GM19452 (cell line): Measurements from ENCODE around the gene KCNMA1.

ENCODE experiments used
- ATAC-seq: cut with Tn5 transposase; IDR thresholded peaks from one replicate; pipeline ENCODE4 v1.9.1; 2021; ENCODE audit not compliant: unreplicated experiment

The KCNMA1 gene

DNA sequence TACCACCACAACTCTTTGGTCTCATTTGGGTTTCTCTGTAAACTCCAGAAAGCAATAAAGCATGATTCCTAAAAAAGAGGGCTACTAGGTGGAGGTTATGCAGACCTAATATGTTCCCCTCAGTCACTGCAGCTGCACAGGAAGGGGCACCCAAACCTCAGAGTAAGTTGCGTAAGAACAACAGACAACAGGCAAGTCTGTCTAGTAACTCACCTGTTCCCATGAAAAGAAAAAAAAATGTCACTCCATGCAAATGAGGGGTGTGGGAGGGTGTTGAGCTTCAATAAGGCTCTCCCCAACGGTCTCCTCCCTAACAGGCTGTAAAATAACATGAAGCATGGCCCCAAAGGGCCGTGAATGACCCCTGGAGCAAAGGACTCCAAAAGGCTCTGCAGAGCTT, 461.4 kb downstream of the KCNMA1 start:
- ATAC-seq: no peak

DNA sequence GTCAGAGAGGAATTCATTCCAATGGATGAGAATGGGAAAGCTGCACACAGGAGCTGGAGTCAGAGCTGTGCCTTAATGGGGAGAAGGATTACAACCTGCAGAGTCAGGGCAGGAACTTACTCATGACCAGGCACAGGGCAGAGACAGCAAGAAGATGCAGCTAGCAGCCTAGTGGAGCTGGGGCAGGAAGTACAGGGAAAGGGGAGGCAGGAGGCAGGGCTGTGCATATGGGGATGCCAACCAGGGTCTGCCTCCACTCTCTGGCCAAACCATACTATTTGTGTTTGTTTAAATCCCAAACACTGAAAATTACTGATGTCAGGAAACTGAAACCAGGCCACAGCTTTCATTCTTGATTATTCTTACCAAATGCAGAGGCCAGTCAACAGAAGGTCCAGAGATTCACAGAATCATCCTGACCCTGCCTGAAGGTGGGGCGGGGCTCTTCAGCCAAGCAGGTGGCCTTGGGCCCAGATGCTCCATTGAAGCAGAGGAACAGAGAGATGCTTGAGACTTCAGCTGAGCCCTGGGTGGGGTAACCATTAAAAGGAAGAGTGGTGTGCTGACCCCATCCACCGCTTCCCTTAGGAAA, 461.9 kb downstream of the KCNMA1 start:
- no peak for ATAC-seq

DNA sequence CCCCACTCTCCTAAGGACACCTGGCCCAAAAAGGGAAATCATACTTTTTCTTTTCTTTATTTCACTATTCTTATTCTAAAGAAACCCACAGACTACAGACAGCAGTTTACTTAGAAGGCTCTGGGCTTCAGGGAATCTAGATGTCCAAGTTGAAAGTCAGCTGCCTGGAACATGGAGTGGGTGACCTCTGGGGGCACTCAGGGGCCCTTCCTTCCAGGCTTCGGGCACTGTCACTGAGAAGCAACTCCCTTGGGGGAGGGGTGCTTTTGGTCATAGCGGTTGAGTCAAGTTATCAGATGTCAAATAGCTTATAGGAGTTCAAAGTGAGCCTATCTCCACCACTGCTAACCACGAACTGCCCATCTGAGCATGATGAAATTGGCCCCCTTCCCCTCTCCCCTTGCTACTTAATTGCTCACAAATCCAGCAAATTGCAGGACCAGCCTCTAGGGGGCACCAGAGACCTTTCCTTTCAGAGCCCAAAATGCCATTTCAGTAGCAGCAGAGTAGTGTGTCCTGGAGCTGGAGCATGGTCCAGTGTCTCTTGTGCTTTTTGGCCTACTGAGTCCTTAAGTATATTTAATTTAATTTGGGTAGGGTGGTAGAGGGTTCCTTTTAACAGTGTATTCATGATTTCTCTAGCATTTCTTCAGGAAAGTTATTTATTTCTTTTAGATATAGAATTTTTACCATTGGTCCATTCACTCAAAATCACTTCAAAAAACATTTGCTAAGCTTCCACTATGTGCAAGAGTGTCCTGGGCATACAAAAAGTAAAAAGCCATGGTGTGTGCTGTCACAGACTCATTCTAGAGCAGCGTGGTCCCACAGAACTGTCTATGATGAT, 463.8 kb downstream of the KCNMA1 start:
- peak; percentile 78 for ATAC-seq

DNA sequence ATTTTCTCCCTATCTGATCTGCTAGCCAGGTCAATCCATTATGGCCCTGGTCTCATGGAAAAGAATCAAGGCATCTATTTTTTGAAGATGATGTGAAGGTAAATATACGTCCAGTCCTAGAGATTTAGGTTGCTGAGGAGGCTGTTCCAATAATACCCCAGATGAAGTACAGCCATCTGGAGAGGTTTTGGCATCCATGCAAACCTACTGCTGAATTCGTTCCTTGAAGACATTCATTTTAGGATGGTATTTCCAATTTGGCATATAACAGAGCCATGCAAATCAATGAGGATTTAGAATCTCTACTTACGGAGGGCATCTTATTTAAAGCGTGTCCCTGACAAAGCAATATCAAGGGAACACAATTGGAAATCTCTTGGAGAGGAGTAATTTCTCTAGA, 465.5 kb downstream of the KCNMA1 start:
- no peak for ATAC-seq

DNA sequence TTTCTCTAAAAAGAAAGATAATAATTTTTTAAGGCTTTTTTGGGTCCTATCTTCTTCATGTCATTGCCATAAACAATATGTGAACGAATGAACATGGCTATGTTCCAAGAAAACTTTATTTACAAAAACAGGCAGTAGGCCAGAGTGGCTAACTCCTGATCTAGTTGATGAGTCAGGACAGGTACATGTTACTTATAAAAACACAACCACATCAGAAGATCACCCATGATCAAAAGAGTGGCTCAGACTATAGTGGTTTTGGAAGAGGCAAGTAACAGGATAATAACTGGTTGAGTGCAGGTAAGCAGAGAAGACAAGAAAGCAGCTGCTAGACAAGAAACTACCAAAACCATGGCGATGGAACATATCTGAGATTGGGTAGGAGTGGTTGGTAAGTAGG, 468.7 kb downstream of the KCNMA1 start:
- ATAC-seq: no peak

DNA sequence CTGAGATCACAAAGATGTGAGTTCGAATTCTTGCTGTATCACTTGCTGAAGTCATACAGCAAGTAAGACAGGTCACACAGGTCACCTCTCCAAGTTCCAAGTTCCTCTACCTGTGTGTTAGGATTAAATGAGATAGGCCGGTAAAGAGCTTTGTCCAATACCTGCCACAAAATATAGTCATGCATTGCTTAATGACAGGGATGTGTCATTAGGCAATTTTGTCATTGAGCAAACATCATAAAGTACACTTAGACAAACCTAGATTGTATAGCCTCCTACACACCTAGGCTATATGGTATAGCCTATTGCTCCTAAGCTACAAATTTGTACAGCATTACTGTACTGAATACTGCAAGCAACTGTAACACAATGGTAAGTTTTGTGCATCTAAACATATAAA, 469.4 kb downstream of the KCNMA1 start:
- ATAC-seq: no peak

DNA sequence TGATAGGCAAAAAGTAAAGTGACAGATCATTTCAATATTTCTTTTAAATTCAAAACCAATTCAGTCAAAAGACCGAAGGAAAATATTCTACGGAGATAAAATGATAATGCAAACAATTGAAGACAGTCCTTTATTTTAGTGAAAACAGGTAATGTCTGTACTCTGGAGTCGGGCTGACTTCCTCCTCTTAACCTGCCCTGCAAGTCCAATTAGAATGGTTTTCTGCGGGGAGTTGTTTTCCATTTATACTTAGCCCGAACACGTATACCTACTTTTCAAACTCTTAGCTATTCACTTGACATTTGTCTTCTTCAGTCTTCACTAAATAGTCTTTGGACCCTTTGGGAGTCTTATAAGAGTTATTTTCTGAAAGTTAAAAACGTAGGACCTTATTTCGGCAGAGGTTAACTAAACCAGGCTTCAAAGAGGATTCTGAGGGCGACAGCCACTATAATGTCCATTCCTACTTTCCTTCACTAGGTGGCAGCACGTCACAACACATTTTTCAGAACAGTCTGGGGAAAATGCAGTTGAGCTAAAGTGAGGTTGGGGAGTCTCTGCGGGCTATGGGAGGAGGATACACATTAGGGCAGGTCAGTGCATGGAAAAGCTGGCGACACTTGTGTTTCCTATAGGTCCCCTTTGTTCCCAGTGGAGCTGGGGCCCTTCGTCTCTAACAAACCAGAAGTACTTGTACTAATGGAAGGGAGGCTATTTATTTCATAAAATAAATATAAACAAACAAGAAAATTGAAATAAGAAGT, 472.0 kb downstream of the KCNMA1 start:
- ATAC-seq: peak; percentile 56

DNA sequence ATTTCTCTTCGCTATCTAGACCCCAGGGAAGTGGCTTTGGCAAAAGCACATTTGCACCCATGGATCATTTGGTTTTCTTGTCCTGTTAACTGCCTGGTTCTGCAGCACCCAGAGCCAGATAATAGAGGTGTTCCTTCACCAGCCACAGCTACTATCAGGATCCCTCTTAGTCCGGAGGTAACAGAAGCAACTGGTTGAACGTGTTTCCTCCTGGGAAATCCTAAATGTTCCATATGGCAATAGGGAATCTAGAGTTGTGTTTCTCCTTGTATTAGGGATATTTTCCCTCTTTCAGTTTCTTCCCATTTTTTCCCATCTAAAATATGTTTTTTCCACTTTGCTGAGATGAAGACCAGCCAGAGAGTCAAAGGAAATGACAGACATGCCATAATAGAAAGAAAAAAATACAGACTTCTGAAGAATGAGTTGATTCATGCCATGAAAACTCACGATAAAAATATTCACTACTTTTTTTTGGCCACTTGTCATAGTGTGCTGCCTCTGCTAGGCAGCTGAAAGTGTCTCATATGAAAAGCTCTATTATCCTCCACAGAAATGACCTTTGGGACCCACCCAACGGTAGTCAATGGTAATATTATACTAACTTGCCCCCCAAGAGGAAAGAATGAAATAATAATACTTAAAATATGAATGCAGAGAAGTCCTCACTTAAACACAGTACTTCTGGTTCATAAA, 472.8 kb downstream of the KCNMA1 start:
- ATAC-seq: no peak

DNA sequence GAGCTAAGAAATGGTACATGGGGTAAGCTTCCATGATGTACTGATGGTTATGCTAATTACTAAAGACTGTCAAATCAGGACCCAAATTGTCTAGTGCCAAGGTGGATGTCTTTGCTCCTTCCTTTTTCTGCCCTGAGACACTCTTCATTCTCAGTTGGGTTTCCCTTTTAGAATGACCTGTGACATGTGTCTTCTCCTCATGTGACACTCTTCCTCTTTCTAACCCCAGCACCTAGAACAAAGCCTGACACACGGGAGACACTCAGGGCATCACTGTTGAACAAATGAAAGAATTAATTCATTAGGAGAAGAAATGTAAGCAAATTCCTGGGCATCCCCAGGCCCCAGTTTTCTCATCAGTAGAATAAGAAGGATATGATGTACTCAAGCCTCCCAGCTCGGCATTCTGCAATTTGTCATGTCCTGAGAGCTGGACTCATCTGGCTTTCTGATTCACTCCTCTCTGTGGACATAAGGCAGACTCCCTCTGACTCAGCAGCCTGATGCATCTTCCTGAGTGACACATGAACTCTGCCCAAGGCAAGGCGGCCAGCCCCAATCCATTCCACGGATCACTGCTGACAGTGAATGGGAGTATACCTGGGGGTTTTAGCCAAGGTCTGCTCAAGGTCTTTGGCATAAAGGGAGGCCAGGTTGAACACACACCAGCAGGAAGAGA, 473.8 kb downstream of the KCNMA1 start:
- ATAC-seq: no peak

DNA sequence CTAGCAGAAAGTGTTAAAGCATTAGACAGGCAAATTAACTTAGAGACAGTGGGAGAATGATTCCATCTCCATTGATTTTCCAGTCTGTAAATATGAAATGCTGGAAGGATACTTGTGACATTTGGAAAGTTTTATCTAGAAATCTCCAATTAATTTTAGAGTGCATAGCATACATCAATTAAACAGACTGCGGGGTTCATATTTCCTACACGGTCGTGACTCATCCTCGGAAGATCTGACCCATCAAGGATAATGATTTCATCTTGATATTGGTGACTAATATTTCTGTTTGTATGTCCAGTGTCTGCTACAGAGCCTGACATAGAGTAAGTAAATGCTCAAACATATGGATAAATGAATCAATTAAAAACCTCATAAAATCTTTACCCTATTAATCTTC, 474.9 kb downstream of the KCNMA1 start:
- no peak for ATAC-seq

DNA sequence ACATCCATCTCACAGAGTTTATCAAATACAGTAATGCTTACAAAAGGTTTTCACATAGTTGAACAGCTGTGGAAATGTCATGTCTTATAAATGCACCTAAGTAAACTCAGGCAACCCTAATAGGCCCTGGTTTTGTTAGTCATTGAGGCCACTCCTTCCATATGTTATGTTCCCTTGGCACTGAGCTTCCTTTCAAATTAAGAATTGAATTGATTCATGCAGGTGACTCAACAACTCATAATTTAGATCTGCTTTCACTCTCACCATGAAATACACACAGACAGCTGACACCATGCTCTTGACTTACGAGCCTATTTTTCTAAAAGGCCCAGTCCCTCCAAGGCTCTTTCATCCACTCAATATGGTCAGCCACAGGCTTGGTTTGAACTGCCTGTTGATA, 476.9 kb downstream of the KCNMA1 start:
- no peak for ATAC-seq

DNA sequence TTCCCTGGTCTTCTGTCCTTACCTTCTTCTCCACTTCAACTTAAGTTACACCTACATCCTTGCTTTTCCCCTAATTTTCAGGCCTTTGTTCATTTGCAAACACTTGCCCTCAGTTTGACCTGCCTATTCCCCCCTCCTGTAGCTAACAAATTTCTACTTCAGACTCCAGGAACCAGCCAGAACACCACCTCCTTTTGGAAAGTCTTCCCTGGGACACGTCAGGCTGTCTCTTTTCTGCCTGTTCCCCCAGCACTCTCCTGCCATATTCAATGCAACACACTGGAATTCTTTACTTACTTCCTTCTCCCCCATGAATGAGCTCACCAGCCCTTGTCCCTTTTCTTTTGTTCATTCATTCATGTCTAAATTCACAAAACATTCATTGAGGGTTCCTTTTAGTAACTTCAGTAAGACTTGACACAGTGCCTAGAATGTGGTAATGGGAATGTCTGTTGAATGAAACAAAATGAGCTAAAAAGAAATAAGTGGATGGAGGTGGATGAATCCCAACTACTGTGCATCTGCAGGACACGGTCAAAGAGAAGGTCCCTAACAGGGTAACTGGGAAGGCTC, 478.0 kb downstream of the KCNMA1 start:
- ATAC-seq: no peak

DNA sequence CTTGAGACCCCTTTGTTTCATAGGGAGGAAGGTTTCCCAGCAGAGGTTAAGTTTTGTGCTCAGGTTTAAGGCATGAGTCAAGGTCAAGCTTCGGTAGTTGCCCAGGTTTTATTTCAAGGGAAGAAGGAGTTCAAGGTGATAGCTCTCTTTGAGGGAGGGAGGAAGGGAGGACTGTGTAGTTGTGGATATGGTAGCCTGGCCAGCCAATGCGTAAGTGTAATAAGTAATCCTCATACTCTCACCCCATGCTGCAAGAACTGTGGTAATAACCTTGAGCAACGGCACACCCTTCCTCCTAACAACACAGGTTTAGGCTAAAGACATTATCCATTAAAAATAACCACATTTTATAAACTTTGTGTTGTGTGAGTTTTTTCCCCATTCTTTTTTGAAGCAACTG, 478.9 kb downstream of the KCNMA1 start:
- no peak for ATAC-seq

DNA sequence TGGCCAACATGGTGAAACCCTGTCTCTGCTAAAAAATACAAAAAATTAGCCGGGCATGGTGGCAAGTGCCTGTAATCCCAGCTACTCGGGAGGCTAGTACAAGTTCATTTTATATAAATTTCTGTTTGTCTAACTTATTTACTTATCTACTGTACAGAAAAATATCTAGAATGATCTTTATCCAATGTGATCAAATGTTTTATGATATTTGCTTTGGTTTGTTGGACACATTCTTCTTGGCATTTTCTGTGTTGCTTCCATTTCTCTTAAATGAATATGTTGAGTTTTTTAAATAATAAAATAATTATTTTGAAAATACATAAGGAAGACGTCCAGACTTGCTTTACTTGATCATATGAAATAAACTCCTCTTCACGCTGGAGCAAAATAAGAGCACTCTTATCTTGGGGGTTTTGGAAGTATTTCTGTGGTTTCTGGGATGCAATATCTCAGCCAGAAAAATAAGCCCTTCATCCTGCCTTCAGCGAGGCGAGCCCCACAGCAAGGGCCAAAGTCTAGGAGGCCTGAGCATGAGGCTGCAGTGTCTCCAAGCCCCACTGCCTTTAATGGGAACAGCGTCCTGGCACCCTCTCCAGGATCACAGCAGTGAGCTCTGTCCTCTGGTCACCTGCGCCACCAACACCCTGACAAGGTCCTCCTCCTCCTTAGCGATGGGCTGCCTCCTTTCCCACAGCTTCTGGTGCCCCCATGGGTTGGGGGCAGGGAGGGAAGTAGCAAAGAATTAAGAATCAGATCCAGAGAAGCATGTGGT, 480.2 kb downstream of the KCNMA1 start:
- no peak for ATAC-seq

DNA sequence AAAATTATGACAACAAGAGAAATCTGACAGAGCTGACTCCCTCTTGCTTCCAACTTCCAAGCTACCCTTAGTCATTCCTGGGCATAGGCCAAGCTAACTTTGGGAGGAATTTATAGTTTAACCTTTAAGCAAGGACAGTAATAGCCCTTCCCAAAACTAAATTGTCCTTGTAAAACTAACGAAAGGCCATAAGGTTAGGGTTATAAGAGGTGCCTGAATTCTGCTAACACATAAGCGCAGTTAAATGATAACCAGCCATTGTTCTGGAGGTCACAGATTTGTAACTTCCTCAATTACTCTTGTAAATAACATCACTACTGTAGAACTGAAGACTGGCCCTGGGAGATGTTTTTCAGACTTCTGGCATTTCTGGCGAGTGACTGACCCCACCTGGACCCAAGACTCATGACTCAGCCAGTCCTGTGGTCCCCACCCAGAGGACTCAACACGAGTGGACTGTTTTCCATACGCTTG, 481.2 kb downstream of the KCNMA1 start:
- ATAC-seq: no peak

DNA sequence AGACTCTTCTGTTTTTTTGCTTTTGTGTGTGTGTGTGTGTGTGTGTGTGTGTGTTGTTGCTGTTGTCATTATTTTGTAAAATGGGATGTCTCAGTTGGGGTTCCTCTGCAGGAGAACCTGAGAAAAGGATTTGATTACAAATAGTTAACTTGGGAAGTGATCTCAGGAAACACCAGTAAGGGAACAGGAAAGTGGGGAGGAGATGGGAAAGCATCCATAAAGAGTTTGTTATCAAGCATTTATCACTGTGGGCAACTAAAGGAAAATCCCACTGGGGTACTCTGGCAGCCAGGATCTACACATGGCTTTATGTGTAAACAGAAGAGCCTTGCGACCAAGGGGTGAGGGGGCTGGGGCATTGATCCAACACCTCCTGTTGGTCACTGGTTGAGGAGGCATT, 485.4 kb downstream of the KCNMA1 start:
- no peak for ATAC-seq

DNA sequence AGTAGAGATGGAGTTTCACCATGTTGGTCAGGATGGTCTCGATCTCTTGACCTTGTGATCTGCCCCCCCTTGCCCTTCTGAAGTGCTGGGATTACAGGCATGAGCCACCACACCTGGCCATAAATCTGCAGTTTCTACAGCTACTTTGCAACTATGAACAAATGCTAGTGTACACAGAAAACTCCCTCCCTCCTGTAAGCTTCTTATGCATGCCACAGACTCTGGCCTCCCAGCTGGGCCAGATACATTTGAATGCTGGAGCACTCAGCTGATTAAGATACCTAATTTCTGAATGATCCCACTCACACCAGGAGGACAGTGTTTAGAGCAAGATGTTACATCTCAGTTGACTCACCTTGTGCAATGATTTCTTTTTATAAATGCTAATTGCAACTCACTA, 486.2 kb downstream of the KCNMA1 start:
- no peak for ATAC-seq

DNA sequence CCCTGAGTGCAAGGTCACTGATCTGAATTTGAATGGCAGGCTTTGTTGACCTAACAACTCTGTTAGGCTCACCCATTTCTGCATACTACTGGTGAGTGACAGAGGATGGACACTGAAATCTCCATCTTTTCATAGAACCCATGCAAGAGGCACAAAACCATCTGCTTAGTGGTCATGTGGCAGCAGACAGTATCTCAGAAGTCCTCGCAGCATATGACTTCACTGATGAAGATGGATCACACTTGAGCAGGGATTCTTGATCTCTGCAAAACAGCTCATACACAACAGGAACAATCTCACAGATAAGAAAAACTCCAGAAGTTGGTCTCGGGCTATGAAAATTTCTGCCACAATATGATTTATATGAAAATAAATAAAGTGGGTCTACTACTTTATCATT, 487.9 kb downstream of the KCNMA1 start:
- no peak for ATAC-seq

DNA sequence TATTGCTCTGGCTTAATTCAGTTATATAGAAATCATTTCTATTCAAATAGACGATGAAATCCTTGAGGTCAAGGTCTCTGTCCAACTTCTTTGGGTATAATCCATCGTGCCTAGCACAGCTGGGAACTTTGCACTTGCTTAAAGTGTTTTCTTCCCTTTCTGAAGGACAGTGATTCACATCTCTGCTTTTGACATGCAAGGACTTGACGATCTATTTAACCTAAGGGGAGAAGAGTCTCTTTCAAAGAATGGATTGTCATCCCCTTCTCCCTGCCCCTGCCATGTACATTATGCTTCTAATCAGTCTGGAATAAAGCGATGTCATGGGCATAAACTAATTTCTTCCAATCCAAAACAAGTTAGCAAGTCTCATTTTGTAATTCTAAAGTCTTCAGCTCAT, 488.6 kb downstream of the KCNMA1 start:
- no peak for ATAC-seq

DNA sequence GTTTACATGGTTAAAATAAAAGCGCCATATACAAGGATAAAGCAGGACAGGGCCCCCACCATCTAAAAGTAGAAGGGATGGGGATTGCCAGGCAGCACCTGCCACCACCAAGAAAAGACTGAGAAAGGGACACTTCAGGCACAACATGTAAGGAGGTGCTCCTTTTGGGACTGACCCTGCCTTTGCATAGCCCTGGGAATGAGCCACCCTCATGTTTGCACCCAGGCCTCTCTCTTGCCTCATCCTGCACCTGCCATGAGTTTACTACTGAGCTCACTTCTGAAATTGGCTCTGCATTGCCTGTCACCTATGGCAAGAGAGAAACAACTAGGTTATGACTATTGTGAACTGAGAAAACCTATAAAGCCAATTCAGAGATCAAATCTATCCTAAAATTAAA, 489.7 kb downstream of the KCNMA1 start:
- no peak for ATAC-seq
